NCI-H187 treated with DMSO at 0.1 percent for 48 hours (cell line): Measurements from ENCODE around the gene USPL1.
"Not testable (repeated sequence)": the region's sequence is repeated elsewhere in the genome, so short reads cannot be mapped to it uniquely, and the experiment has no call there.

Experiments used
- DNase-seq: peaks from one replicate; lab custom pipeline; 2025; lab: John Stamatoyannopoulos, UW

USPL1 gene

DNA sequence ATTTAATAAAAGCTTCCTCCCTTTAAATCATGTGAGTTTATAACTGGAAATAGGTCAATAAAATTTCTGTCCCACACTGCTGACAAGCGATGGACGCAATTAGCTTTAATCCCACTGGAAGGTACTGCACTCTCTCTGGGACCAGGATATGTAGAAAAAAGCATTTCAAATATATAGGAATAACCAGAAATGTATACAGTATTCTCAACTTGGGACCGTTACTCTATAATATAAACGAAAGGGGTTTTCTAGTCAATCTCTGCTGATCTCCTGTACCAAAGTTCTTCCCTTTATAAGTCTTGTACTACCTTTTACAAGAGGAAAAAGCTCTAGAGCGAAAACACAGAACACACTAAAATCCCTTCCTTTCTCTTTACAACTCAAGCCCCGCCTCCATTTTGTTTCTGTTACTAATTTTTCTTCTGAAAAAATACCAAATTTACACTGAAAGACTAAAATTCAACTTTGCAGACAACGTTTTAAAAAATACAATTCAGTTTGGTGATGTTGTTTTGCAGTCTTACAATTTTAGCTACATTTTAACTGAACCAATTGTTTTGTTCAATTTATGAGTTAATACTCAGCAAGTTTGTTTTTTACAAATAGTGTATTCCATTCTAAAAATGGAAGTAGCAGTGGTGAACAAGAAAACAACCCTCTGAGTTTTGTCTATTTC, 1.7 kb upstream of the USPL1 start:
- DNase-seq: no peak

DNA sequence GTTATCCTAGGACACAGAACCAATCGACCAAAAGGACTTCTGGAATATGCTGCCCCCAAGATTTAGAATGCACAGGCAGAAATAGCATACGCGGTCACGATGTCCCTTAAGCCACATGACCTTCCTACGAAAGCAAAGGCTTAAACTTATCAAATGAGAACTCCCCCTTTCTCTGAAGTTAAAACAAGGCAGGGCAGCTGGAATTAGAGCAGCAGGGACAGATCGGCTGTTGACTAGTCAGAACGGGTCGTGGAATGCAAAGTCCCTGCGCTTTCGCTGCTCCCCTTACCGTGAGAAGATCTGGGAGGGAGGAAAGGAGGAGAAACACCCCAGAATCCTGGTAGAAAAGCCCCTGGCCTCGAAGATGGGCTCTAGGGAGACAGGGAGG, 799 bp upstream of the USPL1 start:
- no peak for DNase-seq

DNA sequence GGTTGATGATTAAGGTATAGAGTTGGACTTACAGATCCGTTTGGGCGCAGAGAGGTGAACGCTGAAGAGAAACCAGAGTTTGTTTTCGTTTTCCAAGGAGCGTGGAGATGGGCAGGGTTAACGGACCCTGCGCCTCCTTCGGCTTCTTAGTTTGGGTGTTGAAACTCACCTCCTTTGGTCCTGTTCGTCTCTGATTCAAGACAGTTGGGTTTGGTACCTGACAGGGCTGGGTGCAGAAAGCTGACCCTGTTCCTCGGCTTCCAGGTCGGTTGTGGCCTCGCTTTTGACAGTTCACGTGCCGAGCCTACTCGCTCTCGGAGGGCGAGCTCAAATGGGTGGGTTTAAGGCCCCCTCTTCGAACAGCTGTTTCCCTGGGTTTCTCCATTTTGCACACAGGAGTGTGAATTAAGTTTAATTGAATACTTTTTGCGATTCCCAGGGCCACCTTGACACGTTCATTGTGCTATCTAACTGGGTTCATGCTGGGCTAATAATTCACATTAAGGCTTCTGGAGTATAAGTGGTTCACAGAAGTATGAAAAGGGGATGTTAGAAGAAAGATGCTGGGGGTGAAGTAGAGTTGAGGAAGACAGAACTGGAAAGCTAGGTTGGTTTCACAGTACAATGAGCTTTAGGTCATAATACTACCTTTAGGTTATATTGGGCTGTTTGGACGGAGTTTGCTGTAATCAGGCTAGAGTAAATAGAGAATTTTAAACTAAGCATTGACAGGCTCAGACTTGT, 638 bp downstream of the USPL1 start:
- DNase-seq: no peak

DNA sequence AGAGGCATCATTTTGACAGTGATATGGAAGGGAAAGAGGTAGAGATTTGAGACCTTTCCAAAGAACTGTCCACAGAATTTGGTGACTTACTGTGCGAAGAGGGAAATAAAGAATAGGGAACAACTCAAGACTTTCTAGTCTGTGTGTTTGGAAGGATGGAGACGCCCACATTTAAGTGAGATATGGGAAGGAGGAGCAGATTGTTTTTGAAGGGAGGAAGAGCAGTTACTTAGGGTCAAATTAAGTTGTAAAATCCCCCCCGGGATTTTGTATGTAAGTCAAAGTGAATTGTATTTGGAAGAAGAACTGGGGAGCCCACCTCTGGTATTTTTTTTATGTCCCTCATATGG, 1.2 kb downstream of the USPL1 start:
- DNase-seq: no peak

DNA sequence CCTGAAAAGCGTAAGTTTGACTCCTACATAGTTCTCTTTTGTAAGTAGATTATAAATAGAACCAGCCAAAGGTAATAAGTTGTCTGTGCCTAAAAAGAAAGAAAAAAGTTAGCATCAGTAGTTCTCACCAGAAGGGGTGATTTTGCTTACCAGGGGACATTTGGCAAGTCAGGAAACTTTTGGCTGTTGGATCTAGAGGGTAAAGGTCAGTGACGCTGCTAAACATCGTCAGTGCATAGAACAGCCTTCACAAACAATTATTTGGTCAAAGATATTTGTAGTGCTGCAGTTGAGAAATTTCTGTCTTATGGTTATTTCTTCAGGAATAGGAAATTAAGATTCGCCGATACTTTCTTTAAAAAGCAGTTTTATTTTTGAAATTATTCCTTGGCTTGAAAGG, 2.0 kb downstream of the USPL1 start:
- no peak for DNase-seq

DNA sequence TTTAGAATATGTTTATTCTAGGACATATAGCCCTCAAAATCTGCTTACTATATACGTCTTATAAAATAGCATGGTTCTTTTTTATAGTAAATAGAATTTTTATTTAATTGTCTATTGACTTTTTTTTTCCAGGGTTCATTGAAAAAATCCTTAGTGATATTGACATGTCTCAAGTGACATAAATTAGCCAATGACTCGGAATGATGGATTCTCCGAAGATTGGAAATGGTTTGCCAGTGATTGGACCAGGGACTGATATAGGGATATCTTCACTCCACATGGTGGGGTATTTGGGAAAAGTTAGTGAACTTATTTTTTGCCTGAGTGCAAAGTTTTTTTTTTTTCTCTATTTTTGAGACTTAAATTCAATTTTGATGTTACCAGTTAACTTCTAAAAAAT, 3.2 kb downstream of the USPL1 start:
- no peak for DNase-seq

DNA sequence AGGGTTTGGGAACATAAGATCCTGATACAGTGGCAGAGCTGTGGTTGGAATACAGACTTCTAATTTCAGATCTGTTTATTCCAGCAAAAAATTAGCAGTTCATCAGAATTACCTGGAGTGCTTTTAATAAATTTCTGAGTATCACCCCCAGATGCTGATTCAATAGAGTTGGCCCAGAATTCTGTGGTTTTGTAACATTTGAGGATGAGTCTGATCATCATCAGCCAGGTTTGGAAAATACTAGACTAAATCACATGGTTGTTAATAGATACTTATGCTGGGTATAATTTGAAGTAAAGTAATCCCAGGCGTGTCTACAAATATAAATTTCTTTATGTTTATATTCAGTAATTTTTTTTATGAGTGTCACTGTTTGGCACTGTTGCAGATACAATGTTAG, 4.8 kb downstream of the USPL1 start:
- no peak for DNase-seq

DNA sequence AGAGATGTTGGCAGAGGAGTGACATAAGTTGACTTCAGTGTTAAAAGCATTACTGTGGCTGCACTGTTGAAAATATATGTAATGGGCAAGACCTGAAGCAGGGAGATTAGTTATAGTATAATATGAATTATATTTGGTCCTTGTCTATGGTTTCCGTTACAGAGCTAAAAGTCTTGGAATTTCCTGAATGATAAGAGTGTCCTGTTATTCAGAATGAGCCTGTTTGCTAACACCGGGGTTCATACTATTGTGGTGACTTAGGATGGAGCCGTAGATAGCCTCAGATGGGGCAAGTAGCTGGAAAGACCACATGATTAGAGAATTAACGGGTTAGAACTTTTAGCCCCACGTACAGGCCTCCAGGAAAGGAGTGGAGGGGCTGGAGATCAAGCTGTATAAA, 5.7 kb downstream of the USPL1 start:
- no peak for DNase-seq

DNA sequence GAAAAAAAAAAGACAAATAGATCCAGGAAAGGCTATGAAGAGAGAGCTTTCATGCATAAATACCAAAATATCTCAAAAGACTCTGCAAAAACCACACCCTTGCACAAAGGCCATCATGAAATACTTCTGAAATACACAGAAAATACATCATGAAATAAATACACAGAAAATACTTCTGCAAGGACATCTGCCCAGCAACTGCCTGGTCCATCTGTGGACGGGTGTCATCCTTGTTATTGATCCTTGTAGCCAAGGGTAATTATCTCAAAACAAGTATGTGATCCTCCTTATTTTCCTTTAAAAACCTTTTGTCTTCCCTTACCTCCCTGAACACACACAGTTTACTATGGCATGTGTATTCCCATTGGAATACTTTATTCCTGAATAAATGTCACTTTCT, 6.9 kb downstream of the USPL1 start:
- DNase-seq: no peak

DNA sequence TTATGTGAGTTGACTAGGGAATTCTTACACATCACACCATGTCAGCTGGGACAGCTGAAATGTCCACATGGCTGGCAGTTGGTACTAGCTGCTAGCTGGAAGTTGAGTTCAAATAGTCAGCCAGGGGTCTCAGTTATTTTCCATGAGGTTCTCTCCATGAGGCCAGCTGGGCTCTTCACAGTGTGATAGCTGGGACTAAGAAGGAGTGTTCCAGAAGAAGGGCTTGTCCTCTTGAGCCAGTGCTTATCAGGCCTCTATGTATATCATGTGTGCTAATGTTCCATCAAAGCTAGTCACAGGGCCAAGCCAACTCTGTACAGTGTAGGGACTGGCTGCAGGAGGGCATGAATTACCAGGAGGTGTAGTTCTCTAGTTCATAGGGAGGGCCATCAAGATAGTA, 11.8 kb downstream of the USPL1 start:
- no peak for DNase-seq

DNA sequence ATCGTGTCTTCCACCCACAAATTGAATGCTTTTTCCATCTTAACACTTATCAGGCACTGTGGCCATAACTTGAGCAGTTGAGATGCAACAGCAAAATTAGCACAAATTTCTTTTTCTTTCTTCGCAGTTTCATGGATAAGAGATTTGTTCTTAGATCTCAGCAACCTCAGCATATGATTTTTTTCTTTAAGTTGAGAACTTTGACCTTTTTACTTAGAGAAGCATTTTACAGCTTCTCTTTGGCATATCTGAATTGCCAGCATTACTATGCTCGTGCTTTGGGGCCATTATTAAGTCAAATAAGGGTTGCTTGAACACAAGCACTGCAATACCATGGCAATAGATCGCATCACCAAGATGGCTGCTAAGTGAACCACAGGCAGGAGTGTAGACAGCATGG, 16.1 kb downstream of the USPL1 start:
- no peak for DNase-seq

DNA sequence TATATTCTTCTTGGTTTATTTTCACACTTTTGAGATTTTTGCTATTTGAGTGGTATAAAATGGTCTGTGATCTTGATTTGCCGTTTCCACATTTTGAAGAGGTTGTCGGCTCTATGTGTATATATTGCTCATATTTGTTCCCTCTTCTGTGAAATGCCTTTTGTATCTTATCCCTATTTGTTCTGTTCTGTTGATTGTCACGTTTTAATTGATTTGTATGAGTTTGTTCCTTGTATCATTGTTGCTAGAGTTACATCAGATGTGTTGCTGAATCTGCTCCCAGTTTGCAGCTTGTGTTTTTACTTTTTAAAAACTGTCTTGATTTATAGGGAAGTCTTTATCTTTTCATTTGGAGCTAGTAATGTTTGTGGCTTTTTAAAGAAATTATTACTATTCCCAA, 17.1 kb downstream of the USPL1 start:
- DNase-seq: no peak

DNA sequence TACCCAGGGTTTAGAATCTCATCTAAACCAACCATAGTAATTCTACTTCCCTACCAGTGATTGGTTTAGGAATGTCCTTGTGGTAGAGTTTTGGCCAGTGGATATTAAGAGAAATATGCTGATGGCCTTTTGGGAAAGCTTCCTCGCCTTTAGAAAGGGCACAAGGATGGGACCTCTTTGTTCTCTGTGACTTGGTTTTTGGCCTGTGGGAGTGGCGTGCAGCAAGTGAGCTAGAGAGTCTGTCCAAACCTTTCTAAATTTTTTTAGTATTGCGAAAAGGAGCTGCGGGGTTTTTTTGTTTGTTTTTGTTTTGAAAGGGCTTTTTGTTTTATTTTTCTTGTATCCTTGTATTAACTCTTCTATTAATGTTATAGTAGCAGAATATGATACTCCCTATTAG, 20.6 kb downstream of the USPL1 start:
- no peak for DNase-seq

DNA sequence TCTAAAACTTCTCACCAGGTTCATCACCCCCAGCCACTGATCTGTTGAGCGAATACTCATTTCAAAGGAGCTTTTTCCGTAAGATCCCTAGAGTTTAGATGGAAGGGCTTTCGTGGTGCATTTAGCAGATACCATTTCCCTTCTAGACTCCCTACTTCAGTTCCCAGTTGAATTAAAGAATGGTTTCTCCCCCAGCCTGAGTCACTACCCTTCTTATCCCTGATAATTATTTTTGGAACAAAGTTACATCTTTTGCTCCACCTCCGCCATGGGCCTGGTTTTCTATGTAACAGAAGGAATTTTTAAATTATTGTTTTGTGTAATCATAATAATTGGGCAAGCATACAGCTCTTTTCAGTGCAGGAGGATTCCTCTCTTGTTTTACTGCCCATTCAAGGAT, 22.0 kb downstream of the USPL1 start:
- no peak for DNase-seq

DNA sequence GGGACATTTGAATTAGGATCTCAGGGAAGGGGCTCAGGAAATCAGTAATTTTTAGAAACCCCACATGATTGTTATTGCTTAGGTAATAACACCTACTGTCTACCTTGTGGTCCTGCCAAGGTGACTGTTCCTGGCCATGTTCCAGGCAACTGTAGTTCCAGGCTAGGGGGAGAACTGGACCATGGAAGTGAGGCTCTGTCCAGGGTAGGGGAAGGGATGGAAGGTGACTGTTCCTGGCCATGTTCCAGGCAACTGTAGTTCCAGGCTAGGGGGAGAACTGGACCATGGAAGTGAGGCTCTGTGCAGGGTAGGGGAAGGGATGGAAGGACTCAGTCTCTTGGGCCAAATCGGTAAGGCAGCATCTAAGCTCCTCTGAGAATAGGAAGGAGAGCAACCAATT, 23.5 kb downstream of the USPL1 start:
- DNase-seq: not testable (repeated sequence)

DNA sequence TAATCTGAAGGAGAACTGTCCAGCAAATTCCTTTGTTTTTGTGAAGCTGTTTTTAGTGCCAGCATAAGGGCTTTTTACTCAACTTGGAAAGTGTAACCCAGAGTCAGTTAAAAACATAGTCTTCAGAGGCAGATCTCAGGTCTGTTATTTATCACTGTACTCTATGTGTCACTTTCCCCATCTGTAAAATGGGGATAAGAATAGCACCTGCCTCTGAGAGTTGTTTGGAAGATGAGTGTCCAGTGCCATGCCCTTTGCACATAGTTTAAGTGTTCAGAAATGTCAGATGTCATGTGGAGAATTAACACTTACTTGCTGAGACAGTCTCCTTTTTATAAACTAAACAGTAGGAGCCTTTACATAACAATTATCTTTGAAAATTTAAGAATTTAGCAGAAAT, 27.9 kb downstream of the USPL1 start:
- DNase-seq: no peak

DNA sequence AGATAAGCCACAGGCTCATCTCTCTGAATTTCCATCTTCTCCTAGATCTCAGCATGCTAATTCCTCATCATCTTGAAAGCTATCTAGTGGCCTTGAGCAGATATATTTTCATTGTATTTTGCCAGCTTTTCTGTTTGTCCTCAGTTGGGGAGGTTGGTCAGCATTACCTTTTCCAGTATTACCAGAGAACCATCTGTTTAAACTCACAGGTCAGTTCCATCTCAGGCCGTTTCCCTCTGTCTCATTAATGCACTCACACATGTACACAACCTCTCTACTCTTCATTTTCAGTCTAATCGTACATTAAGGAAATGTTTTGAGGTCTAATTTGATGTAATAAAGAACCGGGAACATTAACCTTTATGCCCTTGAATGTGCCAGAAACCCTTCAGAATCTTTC, 29.7 kb downstream of the USPL1 start:
- DNase-seq: no peak

DNA sequence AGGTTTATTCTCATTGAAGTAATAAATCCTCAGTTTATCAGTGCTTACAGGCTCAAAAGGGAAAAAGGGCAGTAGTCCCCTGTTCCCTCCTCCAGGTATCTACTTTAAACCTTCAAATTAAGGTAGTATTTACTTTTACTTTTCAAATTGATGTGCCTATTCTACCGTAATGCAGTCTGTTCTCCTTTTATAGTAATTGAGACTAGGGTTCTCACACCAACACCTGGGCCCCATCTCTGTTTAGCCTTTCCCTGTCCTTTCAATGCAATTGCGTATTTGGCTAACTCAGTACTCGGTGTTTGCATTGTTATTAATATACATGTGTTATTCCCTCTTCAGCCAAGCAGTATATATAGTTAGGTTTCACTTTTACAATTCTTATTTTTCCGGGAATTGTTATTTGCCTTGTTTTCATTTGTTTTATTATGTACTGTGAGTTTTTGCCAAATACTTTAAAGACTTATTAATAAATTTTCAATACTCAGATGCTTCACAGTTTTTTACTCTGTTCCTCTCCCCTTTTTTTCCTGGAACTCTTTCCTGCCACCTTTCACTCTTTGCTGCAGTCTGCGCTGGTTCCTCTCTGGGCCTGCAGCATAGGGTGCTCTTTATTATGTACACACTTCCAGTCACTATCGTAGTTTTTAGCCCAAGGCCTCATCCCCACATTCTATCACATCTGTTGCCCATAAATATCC, 30.3 kb downstream of the USPL1 start:
- no peak for DNase-seq

DNA sequence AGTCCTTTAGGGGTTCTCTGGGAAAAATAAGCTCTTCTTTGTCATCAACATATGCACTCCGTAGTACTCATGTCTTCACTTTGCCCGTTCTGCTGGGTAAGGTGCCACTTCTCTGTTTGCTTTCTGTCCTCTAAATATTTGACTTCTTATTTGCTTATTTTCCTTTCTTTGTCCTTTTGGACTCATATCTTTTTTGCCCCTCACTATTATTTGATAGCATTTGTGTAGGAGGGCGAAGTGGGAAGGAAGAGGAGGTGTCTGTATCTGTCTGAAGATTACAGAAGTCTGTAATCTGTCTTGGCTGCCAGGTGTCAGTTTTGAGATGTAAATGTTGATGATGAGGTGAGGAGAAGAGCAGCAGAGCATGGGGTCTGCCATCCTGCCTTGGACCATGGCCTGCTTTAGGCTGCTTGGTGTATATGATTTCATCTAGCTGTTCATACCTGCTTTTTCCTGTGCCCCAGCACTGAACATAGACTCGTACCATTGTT, 30.8 kb downstream of the USPL1 start:
- DNase-seq: no peak

DNA sequence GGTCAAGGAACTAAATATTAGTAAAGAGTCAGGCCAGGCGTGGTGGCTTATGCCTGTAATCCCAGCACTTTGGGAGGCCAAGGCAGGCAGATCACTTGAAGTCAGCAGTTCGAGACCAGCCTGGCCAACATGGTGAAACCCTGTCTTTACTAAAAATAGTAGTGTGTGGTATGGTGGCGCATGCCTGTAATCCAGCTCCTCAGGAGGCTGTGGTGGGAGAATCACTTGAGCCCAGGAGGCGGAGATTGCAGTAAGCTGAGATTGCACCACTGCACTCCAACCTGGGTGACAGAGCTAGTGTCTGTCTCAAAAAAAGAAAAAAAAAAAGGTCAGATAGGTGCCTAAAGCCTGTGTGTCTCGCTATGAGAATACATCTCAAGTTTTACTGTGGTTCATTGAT, 33.9 kb downstream of the USPL1 start:
- DNase-seq: not testable (repeated sequence)

DNA sequence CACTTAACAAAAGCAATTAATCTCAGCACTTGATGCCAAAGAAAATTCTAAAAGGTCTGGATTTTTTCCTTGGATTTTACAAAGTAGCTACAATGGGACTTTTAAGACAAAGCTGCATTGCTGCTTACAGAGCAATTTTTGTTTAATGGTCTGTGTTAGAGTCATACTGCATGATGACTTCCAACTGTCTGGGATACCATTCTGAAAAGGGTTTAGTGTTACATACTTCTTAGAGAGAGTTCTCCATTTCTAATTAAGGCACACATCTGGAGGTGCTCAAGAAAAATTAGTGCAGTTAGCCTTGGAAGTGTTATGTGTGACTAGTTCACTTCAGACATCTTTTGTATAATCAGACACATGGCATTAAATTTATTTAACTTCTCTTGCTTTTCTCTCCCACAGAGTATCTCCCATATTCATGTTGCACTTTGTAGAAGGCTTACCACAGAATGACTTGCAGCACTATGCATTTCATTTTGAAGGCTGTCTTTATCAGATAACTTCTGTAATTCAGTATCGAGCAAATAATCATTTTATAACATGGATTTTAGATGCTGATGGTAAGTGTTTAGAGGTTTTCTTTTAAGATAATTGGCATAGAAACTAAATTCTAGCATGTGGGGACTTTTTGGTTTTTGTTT, 35.1 kb downstream of the USPL1 start:
- DNase-seq: no peak

DNA sequence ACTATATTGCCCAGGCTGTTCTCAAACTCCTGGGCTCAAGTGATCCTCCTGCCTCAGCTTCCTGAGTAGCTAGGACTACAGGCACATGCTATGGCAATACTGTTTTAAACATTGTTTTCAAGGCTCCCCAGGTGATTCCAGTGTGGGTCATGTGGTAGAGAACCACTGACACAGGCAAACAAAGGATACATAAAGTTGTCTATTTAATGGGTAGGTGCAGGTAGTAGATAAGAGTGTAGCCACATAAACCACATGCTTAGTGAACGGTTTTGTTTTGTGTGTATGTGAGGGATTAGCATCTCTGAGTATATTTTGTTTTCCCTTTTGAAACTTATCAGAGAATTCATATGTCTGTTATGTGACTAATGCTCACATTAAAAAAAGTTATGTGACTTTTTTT, 36.7 kb downstream of the USPL1 start:
- DNase-seq: no peak

DNA sequence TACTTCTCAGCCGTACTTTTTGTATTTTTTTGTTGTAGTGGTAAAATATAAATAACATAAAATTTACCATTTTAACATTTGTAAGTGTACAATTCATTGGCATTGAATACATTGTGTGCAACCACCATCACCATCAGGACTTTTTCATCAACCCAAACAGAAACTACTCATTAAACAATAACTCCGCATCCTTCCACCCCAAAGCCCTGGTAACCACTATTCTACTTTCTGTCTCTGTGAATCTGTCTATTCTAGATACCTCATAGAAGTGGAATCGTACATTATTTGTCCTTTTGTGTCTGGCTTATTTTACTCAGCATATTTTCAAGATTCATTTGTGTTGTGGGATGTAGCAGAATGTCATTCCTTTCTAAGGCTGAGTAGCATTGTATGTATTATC, 38.5 kb downstream of the USPL1 start:
- DNase-seq: no peak
